HepG2 (cell line): ENCODE measurements around the gene IL17RB. TPM values are rescaled to one million over a fixed set of nuclear protein-coding genes. Genes with fewer than 3 reads are reported as not detected.
A peak's percentile ranks its signal among the peaks of the same experiment; 100 is the strongest.

Source experiments
- KAT8 ChIP-seq: IDR thresholded peaks from 2 replicates; pipeline ENCODE4 v1.6.1; 2016; ENCODE audit warnings: missing genetic modification reagents, missing compliant biosample characterization
- NCOA5 ChIP-seq: sonication (generic); formaldehyde crosslinking; IDR thresholded peaks from 2 replicates; pipeline ENCODE4 v1.4.0; 2020; ENCODE audit warnings: missing genetic modification reagents
- REL ChIP-seq: sonication (generic); formaldehyde crosslinking; conservative IDR thresholded peaks from 2 replicates; pipeline ENCODE4 v1.8.0; 2022; ENCODE audit warnings: mild to moderate bottlenecking, missing genetic modification reagents, moderate library complexity
- SALL1 ChIP-seq: sonication (generic); formaldehyde crosslinking; IDR thresholded peaks from 2 replicates; pipeline ENCODE4 v1.8.0; 2022; ENCODE audit warnings: mild to moderate bottlenecking, missing genetic modification reagents
- SP140L ChIP-seq: sonication (generic); formaldehyde crosslinking; IDR thresholded peaks from 2 replicates; pipeline ENCODE4 v1.4.0; 2020; ENCODE audit warnings: missing genetic modification reagents, borderline replicate concordance
- TBX2 ChIP-seq: sonication (generic); formaldehyde crosslinking; IDR thresholded peaks from 2 replicates; pipeline ENCODE4 v1.5.0; 2020; ENCODE audit warnings: missing genetic modification reagents, mild to moderate bottlenecking, borderline replicate concordance
- ZFAT ChIP-seq: sonication (generic); formaldehyde crosslinking; conservative IDR thresholded peaks from 2 replicates; pipeline ENCODE4 v1.8.1; 2023; ENCODE audit warnings: missing genetic modification reagents, inconsistent platforms
- ZNF121 ChIP-seq: sonication (generic); formaldehyde crosslinking; IDR thresholded peaks from 2 replicates; pipeline ENCODE4 v1.5.0; 2020; ENCODE audit warnings: mild to moderate bottlenecking, missing genetic modification reagents
- ZNF263 ChIP-seq: sonication (generic); formaldehyde crosslinking; IDR thresholded peaks from 2 replicates; pipeline ENCODE4 v1.4.0; 2020; ENCODE audit warnings: missing genetic modification reagents
- ZNF280D ChIP-seq: sonication (generic); formaldehyde crosslinking; IDR thresholded peaks from 2 replicates; pipeline ENCODE4 v1.5.1; 2020; ENCODE audit warnings: mild to moderate bottlenecking, missing genetic modification reagents
- ZNF326 ChIP-seq: sonication (generic); formaldehyde crosslinking; IDR thresholded peaks from 2 replicates; pipeline ENCODE4 v1.4.0; 2020; ENCODE audit warnings: missing genetic modification reagents, borderline replicate concordance
- ZNF34 ChIP-seq: sonication (generic); formaldehyde crosslinking; IDR thresholded peaks from 2 replicates; pipeline ENCODE4 v1.4.0; 2020; ENCODE audit warnings: mild to moderate bottlenecking, missing genetic modification reagents, borderline replicate concordance
- ZNF619 ChIP-seq: sonication (generic); formaldehyde crosslinking; IDR thresholded peaks from 2 replicates; pipeline ENCODE4 v1.4.0; 2020; ENCODE audit warnings: mild to moderate bottlenecking, missing genetic modification reagents
- ZNF652 ChIP-seq: IDR thresholded peaks from 2 replicates; pipeline ENCODE4 v1.6.1; 2016; ENCODE audit warnings: low read depth, borderline replicate concordance
- ZNF678 ChIP-seq: sonication (generic); formaldehyde crosslinking; IDR thresholded peaks from 2 replicates; pipeline ENCODE4 v1.4.0; 2020; ENCODE audit warnings: mild to moderate bottlenecking, missing genetic modification reagents
- ZNF713 ChIP-seq: sonication (generic); formaldehyde crosslinking; IDR thresholded peaks from 2 replicates; pipeline ENCODE4 v1.4.0; 2020; ENCODE audit warnings: mild to moderate bottlenecking, missing genetic modification reagents
- ZNF749 ChIP-seq: sonication (generic); formaldehyde crosslinking; IDR thresholded peaks from 2 replicates; pipeline ENCODE4 v1.8.0; 2022; ENCODE audit warnings: mild to moderate bottlenecking, missing genetic modification reagents, moderate library complexity, borderline replicate concordance
- ZNF883 ChIP-seq: sonication (generic); formaldehyde crosslinking; IDR thresholded peaks from 2 replicates; pipeline ENCODE4 v1.5.1; 2020; ENCODE audit warnings: mild to moderate bottlenecking, missing genetic modification reagents; ENCODE audit errors: not compliant biosample characterization
- ZSCAN12 ChIP-seq: sonication (generic); formaldehyde crosslinking; IDR thresholded peaks from 2 replicates; pipeline ENCODE4 v1.9.0; 2021; ENCODE audit warnings: mild to moderate bottlenecking, missing genetic modification reagents
- polyA plus RNA-seq, 8 experiments: library from polyadenylated mRNA; depleted of rRNA in 3 of 8; stranded (reverse) in 7 of 8; unstranded in 1 of 8; fragments of >200 nt; fragmentation: Illumina TruSeq in 4 of 8; extraction: Trizol in 4 of 8; gene quantifications; 2 replicates each; pipeline versions ENCODE4 v1.2.1 to v1.2.3, GENCODE V29; 2011 to 2016; ENCODE audit warnings: low read depth in 4 of 8, missing spikeins in 1 of 8, mixed read lengths in 1 of 8; ENCODE audit not compliant: insufficient read depth in 1 of 8
- total RNA-seq, 5 experiments: library from RNA; depleted of rRNA; stranded (reverse); fragments of >200 nt; fragmentation: Illumina TruSeq; extraction: Trizol; gene quantifications; 2 replicates each; pipeline ENCODE4 v1.2.3, GENCODE V29; 2016; ENCODE audit warnings: low read depth in 1 of 5
- TF ChIP-seq, protein P1 (sequence below): sonication (generic); formaldehyde crosslinking; IDR thresholded peaks from 2 replicates; pipeline ENCODE4; 2020; ENCODE audit warnings: missing genetic modification reagents, mild to moderate bottlenecking, borderline replicate concordance
- TF ChIP-seq, protein P2 (sequence below): fragments of 450-650 bp; IDR thresholded peaks from 2 replicates; pipeline ENCODE4 v1.6.1; 2017; ENCODE audit warnings: mild to moderate bottlenecking

IL17RB gene
- total and polyA plus RNA-seq, 2 of the 13 experiments (the other 11 are each of a cell fraction or from before 2014, with no cell fraction given) = 130 to 190 TPM

- TF ChIP-seq ZNF619 (CRISPR knock-in tag) (no peak; the same call in 1 of the 2 replicates), ZNF749 (0 out of 2 replicates have a peak, but pooled peaks have one; percentile 16), ZNF678 (no peak), KAT8 (CRISPR knock-in tag) (0 out of 2 replicates have a peak, but pooled peaks have one; percentile 16), ZSCAN12 (CRISPR knock-in tag) (peak; percentile 83; the same call in 1 of the 2 replicates), ZNF326 (CRISPR knock-in tag) (0 out of 2 replicates have a peak, but pooled peaks have one; percentile 13), ZNF713 (CRISPR knock-in tag) (no peak), ZNF883 (CRISPR knock-in tag) (peak; percentile 70), ZNF34 (CRISPR knock-in tag) (no peak), ZNF280D (CRISPR knock-in tag) (no peak), SALL1 (CRISPR knock-in tag) (peak; percentile 80), ZNF121 (CRISPR knock-in tag) (no peak), ZFAT (CRISPR knock-in tag) (0 out of 2 replicates have a peak, but pooled peaks have one; percentile 51), NCOA5 (CRISPR knock-in tag) (no peak), ZNF263 (CRISPR knock-in tag) (peak; percentile 100), SP140L (CRISPR knock-in tag) (no peak), TBX2 (CRISPR knock-in tag) (peak; percentile 43; the same call in 1 of the 2 replicates), REL (CRISPR knock-in tag) (no peak), ZNF652 (CRISPR knock-in tag) (peak; percentile 38; the same call in 1 of the 2 replicates)
- TF ChIP-seq, protein P1, sequence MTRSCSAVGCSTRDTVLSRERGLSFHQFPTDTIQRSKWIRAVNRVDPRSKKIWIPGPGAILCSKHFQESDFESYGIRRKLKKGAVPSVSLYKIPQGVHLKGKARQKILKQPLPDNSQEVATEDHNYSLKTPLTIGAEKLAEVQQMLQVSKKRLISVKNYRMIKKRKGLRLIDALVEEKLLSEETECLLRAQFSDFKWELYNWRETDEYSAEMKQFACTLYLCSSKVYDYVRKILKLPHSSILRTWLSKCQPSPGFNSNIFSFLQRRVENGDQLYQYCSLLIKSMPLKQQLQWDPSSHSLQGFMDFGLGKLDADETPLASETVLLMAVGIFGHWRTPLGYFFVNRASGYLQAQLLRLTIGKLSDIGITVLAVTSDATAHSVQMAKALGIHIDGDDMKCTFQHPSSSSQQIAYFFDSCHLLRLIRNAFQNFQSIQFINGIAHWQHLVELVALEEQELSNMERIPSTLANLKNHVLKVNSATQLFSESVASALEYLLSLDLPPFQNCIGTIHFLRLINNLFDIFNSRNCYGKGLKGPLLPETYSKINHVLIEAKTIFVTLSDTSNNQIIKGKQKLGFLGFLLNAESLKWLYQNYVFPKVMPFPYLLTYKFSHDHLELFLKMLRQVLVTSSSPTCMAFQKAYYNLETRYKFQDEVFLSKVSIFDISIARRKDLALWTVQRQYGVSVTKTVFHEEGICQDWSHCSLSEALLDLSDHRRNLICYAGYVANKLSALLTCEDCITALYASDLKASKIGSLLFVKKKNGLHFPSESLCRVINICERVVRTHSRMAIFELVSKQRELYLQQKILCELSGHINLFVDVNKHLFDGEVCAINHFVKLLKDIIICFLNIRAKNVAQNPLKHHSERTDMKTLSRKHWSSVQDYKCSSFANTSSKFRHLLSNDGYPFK (CRISPR knock-in tag) = no peak
- TF ChIP-seq, protein P2, sequence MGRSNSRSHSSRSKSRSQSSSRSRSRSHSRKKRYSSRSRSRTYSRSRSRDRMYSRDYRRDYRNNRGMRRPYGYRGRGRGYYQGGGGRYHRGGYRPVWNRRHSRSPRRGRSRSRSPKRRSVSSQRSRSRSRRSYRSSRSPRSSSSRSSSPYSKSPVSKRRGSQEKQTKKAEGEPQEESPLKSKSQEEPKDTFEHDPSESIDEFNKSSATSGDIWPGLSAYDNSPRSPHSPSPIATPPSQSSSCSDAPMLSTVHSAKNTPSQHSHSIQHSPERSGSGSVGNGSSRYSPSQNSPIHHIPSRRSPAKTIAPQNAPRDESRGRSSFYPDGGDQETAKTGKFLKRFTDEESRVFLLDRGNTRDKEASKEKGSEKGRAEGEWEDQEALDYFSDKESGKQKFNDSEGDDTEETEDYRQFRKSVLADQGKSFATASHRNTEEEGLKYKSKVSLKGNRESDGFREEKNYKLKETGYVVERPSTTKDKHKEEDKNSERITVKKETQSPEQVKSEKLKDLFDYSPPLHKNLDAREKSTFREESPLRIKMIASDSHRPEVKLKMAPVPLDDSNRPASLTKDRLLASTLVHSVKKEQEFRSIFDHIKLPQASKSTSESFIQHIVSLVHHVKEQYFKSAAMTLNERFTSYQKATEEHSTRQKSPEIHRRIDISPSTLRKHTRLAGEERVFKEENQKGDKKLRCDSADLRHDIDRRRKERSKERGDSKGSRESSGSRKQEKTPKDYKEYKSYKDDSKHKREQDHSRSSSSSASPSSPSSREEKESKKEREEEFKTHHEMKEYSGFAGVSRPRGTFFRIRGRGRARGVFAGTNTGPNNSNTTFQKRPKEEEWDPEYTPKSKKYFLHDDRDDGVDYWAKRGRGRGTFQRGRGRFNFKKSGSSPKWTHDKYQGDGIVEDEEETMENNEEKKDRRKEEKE = no peak
Measured at GRCh38 chr3:53842436-53843194, 3.8 kb upstream of the IL17RB start (continued).
